Measurements from ENCODE around the gene CTSL.

DNA sequence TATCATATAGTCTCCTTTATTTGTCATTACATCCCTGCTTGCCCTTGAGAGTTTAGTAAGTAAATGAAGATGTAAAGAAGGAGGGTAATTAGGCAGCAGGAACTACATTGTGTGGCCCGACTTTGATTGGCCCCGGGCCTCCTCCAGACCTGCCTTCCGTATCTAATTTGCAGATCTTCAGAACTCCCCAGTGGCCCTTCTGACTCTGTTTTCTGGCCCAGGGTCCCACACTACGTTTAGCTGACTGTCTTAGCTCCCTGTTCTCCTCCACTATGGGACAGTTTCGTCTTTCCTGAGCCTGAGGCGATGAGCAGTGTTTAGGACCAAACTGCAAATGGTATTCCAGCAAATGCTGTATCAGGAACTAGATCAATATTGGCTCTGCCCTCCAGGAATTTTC, 21.6 kb upstream of the CTSL start:
- TF ChIP-seq EZH2phosphoT487 (IDR thresholded peaks at IDR 0.05; ENCODE audit: insufficient read depth, low read depth) (no peak), EZH2 (IDR thresholded peaks at IDR 0.05; ENCODE audit: insufficient read depth, poor library complexity, severe bottlenecking) (no peak)

Data from GM23248 (cell line).